ENCODE data around the gene RECK. TPM values are rescaled to one million over a fixed set of nuclear protein-coding genes. Genes with fewer than 3 reads are reported as not detected.
A peak's percentile ranks its signal among the peaks of the same experiment; 100 is the strongest.

RECK gene
- total RNA-seq, 1 donor from 2014 or later: 15.1 TPM

GRCh38 chr9:36007316-36007708, 29.4 kb upstream of the RECK start:
- TF ChIP-seq CTCF (IDR thresholded peaks at IDR 0.05; ENCODE audit: unreplicated experiment): no peak
- no peak overlapping the region for H3K4me3 Mint-ChIP-seq
- no peaks in the 10 kb centered on the region for H3K4me1 Mint-ChIP-seq
- H3K27ac Mint-ChIP-seq: no peak overlapping the region
- no peaks in the 10 kb centered on the region for H3K36me3 Mint-ChIP-seq
- H3K27me3 Mint-ChIP-seq (ENCODE audit: low read depth): peaks cover 87% of the 10 kb centered on the region
- no peak for DNase-seq (ENCODE audit: low spot score in 2 of 2, unreplicated experiment in 2 of 2)
- H3K9me3 Mint-ChIP-seq: peaks cover 10% of the 10 kb centered on the region

GRCh38 chr9:36007852-36008251, 28.9 kb upstream of the RECK start:
- no peaks in the 10 kb centered on the region for H3K36me3 Mint-ChIP-seq
- TF ChIP-seq CTCF (IDR thresholded peaks at IDR 0.05; ENCODE audit: unreplicated experiment): no peak
- DNase-seq (ENCODE audit: low spot score in 2 of 2, unreplicated experiment in 2 of 2): no peak
- H3K4me1 Mint-ChIP-seq: no peaks in the 10 kb centered on the region
- H3K4me3 Mint-ChIP-seq: no peak overlapping the region
- H3K27ac Mint-ChIP-seq: no peak overlapping the region
- peaks cover 87% of the 10 kb centered on the region for H3K27me3 Mint-ChIP-seq (ENCODE audit: low read depth)
- H3K9me3 Mint-ChIP-seq: peaks cover 10% of the 10 kb centered on the region

GRCh38 chr9:36008774-36009300, 27.9 kb upstream of the RECK start:
- Mint-ChIP-seq H3K4me3 (no peak overlapping the region), H3K9me3 (peaks cover 10% of the 10 kb centered on the region), H3K36me3 (no peaks in the 10 kb centered on the region), H3K4me1 (no peaks in the 10 kb centered on the region), H3K27ac (no peak overlapping the region), H3K27me3 (ENCODE audit: low read depth) (peaks cover 85% of the 10 kb centered on the region)
- peak; percentile 92 for TF ChIP-seq CTCF (IDR thresholded peaks at IDR 0.05; ENCODE audit: unreplicated experiment)
- DNase-seq (ENCODE audit: low spot score in 2 of 2, unreplicated experiment in 2 of 2): peak in 1 of 2 experiments; percentile 64

- H3K36me3 Mint-ChIP-seq: no peaks in the 10 kb centered on the region
- H3K27me3 Mint-ChIP-seq (ENCODE audit: low read depth): peaks cover 69% of the 10 kb centered on the region
- no peaks in the 10 kb centered on the region for H3K4me1 Mint-ChIP-seq
- H3K4me3 Mint-ChIP-seq: no peak overlapping the region
- no peak overlapping the region for H3K27ac Mint-ChIP-seq
- no peak for TF ChIP-seq CTCF (IDR thresholded peaks at IDR 0.05; ENCODE audit: unreplicated experiment)
- DNase-seq (ENCODE audit: low spot score in 2 of 2, unreplicated experiment in 2 of 2): no peak
- peaks cover under 1% of the 10 kb centered on the region for H3K9me3 Mint-ChIP-seq
Observed at GRCh38 chr9:36011379-36011778, 25.3 kb upstream of the RECK start.

GRCh38 chr9:36017278-36017677, 19.4 kb upstream of the RECK start:
- no peak overlapping the region for H3K27ac Mint-ChIP-seq
- no peak for DNase-seq (ENCODE audit: low spot score in 2 of 2, unreplicated experiment in 2 of 2)
- peaks cover 21% of the 10 kb centered on the region for H3K27me3 Mint-ChIP-seq (ENCODE audit: low read depth)
- H3K4me1 Mint-ChIP-seq: peaks cover 7% of the 10 kb centered on the region
- no peak overlapping the region for H3K4me3 Mint-ChIP-seq
- H3K9me3 Mint-ChIP-seq: no peaks in the 10 kb centered on the region
- no peak for TF ChIP-seq CTCF (IDR thresholded peaks at IDR 0.05; ENCODE audit: unreplicated experiment)
- H3K36me3 Mint-ChIP-seq: no peaks in the 10 kb centered on the region

GRCh38 chr9:36018129-36018528, 18.6 kb upstream of the RECK start:
- no peak for TF ChIP-seq CTCF (IDR thresholded peaks at IDR 0.05; ENCODE audit: unreplicated experiment)
- Mint-ChIP-seq H3K4me1 (peaks cover 7% of the 10 kb centered on the region), H3K36me3 (no peaks in the 10 kb centered on the region), H3K4me3 (no peak overlapping the region), H3K27ac (no peak overlapping the region), H3K9me3 (no peaks in the 10 kb centered on the region), H3K27me3 (ENCODE audit: low read depth) (peaks cover 15% of the 10 kb centered on the region)
- no peak for DNase-seq (ENCODE audit: low spot score in 2 of 2, unreplicated experiment in 2 of 2)
